C4-2B (cell line): ENCODE measurements around the gene ZNF808.
"Not testable (repeated sequence)": the region's sequence is repeated elsewhere in the genome, so short reads cannot be mapped to it uniquely, and the experiment has no call there.

Experiments
- H3K27ac ChIP-seq: fragments of 450-650 bp; 2 replicates; pipeline ENCODE4 v1.5.1; 2017
- ZFX ChIP-seq: fragments of 450-650 bp; IDR thresholded peaks from 2 replicates; pipeline ENCODE4 v1.6.1; 2017
- TF ChIP-seq, protein P1 (sequence below): fragments of 450-650 bp; conservative IDR thresholded peaks from 2 replicates; pipeline ENCODE4 v1.5.1; 2017; ENCODE audit warnings: mild to moderate bottlenecking

The ZNF808 gene

DNA sequence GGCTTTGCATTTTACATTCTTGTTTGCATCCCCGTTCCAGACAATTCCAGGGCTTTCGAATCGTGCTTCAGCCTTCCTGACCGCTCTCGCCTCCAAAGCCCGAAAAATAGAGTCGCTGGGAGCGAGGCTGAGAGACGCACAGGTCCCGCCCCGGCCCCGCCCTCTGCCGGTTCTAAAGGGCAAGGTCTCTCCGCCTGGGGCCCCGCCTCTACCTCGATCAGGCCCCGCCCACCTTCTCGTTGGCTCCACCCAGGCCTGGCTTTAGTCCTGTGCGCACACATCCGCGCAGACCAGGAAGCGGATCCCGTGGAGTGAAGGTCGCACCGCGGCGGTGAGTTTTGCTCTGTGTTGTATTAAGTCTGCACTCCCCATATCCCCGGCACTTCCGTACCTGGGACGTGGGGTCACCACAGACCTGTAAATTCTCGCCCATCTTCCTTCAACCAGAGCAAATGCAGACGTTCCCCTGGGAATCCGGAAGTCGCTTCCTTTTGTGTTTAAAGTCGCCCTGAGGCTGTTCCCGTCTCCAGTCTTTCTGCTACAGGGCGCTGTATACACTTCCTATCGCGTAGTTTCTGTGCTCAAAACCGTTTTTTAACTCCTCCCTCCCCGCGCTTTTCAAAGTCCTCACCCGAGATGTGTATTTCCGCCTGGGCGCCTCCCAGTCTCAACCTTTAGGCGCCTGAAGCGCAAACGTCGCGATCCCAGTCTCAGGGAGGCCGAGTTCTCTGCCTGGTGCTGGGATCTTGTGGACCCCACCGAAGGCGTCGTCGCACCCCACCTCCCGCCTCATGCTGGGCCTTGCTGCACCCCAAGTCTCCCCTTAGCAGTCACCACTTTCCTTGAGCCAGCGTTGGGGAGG, 42.8 kb downstream of the ZNF808 start, which contains the start of gene ZNF701:
TSS of gene ZNF701 (plus strand) at position 288 of the 862 bp plus-strand sequence. CDS start 3,861 bp downstream, outside the sequence.
- no peak for TF ChIP-seq ZFX
- TF ChIP-seq, protein P1, sequence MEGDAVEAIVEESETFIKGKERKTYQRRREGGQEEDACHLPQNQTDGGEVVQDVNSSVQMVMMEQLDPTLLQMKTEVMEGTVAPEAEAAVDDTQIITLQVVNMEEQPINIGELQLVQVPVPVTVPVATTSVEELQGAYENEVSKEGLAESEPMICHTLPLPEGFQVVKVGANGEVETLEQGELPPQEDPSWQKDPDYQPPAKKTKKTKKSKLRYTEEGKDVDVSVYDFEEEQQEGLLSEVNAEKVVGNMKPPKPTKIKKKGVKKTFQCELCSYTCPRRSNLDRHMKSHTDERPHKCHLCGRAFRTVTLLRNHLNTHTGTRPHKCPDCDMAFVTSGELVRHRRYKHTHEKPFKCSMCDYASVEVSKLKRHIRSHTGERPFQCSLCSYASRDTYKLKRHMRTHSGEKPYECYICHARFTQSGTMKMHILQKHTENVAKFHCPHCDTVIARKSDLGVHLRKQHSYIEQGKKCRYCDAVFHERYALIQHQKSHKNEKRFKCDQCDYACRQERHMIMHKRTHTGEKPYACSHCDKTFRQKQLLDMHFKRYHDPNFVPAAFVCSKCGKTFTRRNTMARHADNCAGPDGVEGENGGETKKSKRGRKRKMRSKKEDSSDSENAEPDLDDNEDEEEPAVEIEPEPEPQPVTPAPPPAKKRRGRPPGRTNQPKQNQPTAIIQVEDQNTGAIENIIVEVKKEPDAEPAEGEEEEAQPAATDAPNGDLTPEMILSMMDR: no peak
- peak within 1 kb of the TSS; percentile 87 for H3K27ac ChIP-seq

DNA sequence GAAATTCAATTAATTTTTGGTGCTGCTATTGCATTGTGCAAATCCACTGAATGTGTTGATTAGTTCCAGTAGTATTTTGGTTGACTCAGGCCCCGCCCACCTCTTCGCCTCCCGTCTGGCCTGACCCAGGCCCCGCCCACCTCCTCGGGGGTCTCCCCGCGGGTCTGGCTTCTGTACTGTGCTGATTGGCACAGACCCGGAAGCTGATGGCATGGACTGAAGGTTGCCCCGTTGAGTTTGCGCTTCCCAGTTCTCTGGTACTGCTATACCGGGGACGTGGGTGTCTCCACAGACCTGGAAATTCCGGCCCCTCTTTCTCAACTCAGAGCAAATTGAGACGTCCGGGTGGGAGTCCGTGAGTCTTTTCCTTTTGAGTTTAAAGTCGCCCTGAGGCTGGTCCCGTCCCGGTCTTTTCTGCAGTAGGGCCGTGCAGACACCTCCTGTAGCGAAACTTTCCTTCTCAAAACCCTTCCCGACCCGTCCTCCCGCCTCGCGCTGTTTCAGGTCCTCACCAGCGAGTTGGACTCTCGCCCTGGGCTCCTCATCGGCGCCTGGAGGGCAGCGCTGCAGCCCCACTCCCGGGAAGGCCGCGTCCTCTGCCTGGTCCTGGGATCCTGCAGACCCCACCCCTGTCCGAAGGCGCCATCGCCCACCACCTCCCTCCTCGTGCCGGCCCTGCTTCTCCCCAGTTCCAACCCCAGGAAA, 57.4 kb downstream of the ZNF808 start:
- no peak overlapping the region for H3K27ac ChIP-seq
- TF ChIP-seq ZFX: no peak
- TF ChIP-seq, protein P1: no peak

DNA sequence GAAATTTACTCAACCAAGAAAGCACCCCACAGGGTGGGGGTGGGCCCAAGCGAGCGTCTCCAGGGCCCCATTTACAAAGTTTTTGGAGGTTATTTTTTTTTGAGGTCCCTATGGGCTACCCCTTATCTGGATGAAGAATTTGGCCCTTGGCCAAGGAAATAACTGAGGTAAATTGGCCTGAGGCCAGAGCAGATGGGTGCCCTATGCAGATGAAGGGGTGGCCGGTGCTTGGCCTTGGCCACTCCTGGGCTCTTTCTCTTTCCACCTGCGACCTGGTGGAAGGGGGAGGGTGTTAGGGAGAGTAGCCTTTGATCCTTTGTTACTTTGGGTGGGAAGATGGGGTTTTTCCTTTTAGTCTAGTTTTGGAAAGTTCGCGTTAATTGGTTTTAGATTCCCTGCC, 58.1 kb downstream of the ZNF808 start:
- no peak overlapping the region for H3K27ac ChIP-seq
- no peak for TF ChIP-seq ZFX
- TF ChIP-seq, protein P1: no peak

DNA sequence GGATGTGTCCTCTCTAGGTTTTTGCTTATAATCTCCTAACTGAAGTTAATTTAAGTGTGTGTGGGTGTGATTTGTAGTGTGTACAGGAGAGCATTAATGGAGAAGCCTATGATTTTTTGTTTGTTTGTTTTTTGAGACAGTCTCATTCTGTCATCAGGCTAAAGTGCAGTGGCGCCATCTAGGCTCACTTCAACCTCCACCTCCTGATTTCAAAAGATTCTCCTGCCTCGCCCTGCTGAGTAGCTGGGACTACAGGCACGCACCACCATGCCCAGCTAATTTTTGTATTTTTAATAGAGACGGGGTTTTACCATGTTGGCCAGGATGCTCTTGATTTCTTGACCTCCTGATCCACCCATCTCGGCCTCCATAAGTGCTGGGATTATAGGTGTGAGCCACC, 63.3 kb downstream of the ZNF808 start:
- TF ChIP-seq ZFX: no peak
- TF ChIP-seq, protein P1: peak; percentile 47
- H3K27ac ChIP-seq: no peak overlapping the region

DNA sequence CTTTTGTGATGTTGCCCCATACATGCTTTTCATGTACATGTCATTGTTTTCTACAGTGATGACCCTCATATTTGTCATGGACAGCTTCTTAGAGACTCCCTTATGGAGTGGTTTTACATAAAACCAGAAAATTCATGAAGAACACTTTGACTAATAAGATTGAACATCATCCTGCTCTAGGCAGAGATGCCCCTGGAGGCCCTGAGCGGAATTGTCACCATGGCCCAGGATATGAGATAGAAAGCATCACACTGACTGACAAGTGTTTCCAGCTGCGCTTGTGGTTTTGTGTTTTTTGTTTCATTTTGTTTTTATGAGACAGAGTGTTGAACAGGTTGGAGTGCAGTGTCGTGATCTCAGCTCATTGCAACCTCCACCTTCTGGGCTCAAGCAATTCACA, 64.8 kb downstream of the ZNF808 start:
- TF ChIP-seq ZFX: no peak
- TF ChIP-seq, protein P1: no peak
- H3K27ac ChIP-seq: no peak overlapping the region

DNA sequence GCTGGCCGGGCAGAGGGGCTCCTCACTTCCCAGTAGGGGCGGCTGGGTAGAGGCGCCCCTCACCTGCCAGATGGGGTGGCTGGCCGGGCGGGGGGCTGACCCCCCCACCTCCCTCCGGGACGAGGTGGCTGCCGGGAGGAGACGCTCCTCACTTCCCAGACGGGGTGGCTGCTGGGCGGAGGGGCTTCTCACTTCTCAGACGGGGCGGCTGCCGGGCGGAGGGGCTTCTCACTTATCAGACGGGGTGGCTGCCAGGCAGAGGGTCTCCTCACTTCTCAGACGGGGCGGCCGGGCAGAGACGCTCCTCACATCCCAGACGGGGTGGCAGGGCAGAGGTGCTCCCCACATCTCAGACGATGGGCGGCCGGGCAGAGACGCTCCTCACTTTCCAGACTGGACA, 66.0 kb downstream of the ZNF808 start:
- not testable (repeated sequence) for H3K27ac ChIP-seq

GRCh38 chr19:52599241-52599640, 71.8 kb downstream of the ZNF808 start:
- no peak overlapping the region for H3K27ac ChIP-seq
- TF ChIP-seq, protein P1: no peak
- no peak for TF ChIP-seq ZFX
